ENCODE results near the gene SLC4A2. TPM values are rescaled to one million over a fixed set of nuclear protein-coding genes. Genes with fewer than 3 reads are reported as not detected.
"Not testable (repeated sequence)": the region's sequence is repeated elsewhere in the genome, so short reads cannot be mapped to it uniquely, and the experiment has no call there.

SLC4A2 gene
- total RNA-seq, 1 donor from 2014 or later: 178 TPM

- ATAC-seq: no peak
- H3K4me1 ChIP-seq: peaks cover 17% of the 10 kb centered on the region
- H3K27me3 ChIP-seq: peaks cover 28% of the 10 kb centered on the region
Observed at GRCh38 chr7:151019130-151019447, 40.3 kb upstream of the SLC4A2 start.

GRCh38 chr7:151020231-151020630 lies 39.2 kb upstream of the SLC4A2 start:
- Histone ChIP-seq H3K36me3 (no peaks in the 10 kb centered on the region), H3K27me3 (peaks cover 28% of the 10 kb centered on the region), H3K4me3 (no peak overlapping the region), H3K9me3 (no peaks in the 10 kb centered on the region), H3K4me1 (peaks cover 17% of the 10 kb centered on the region), H3K27ac (no peak overlapping the region)
- DNase-seq: no peak
- TF ChIP-seq CTCF (IDR thresholded peaks at IDR 0.05): no peak
- ATAC-seq: no peak
- intact Hi-C loops (cut with DNase I): no loop called here

More at GRCh38 chr7:151019130-151019447, 40.3 kb upstream of the SLC4A2 start:
- DNase-seq: no peak
- Histone ChIP-seq H3K36me3 (no peaks in the 10 kb centered on the region), H3K4me3 (peak overlapping the region; percentile 26), H3K9me3 (no peaks in the 10 kb centered on the region), H3K27ac (no peak overlapping the region)
- intact Hi-C loops (cut with DNase I): no loop called here
- TF ChIP-seq CTCF (IDR thresholded peaks at IDR 0.05): no peak

GRCh38 chr7:151023232-151023631 lies 36.2 kb upstream of the SLC4A2 start:
- Histone ChIP-seq H3K9me3 (no peaks in the 10 kb centered on the region), H3K4me3 (no peak overlapping the region), H3K27me3 (peaks cover 21% of the 10 kb centered on the region), H3K27ac (no peak overlapping the region), H3K36me3 (no peaks in the 10 kb centered on the region), H3K4me1 (peaks cover 10% of the 10 kb centered on the region)
- ATAC-seq: no peak
- intact Hi-C loops (cut with DNase I): no loop called here
- TF ChIP-seq CTCF (IDR thresholded peaks at IDR 0.05): no peak
- no peak for DNase-seq

- Histone ChIP-seq H3K27me3 (peaks cover 13% of the 10 kb centered on the region), H3K4me1 (peaks cover 7% of the 10 kb centered on the region), H3K36me3 (no peaks in the 10 kb centered on the region), H3K27ac (no peak within 1 kb of the TSS), H3K9me3 (no peaks in the 10 kb centered on the region), H3K4me3 (no peak within 1 kb of the TSS)
- intact Hi-C loops (cut with DNase I): no loop called here
- TF ChIP-seq CTCF (IDR thresholded peaks at IDR 0.05): no peak
- DNase-seq (no peak), ATAC-seq (no peak)
Observed at GRCh38 chr7:151024435-151025056, 34.8 kb upstream of the SLC4A2 start, which contains the start of gene ATG9B. Gene ATG9B (minus strand): TSS chr7:151024494. CDS start chr7:151024423, 71 bp downstream.

GRCh38 chr7:151025924-151026671 lies 33.3 kb upstream of the SLC4A2 start:
- H3K27ac ChIP-seq: no peak overlapping the region
- no peaks in the 10 kb centered on the region for H3K36me3 ChIP-seq
- no peak for ATAC-seq
- DNase-seq: no peak
- intact Hi-C loops (cut with DNase I): no loop called here
- H3K27me3 ChIP-seq: no peaks in the 10 kb centered on the region
- H3K9me3 ChIP-seq: no peaks in the 10 kb centered on the region
- H3K4me1 ChIP-seq: peaks cover 11% of the 10 kb centered on the region
- H3K4me3 ChIP-seq: no peak overlapping the region
- TF ChIP-seq CTCF (IDR thresholded peaks at IDR 0.05): no peak

- DNase-seq; intact Hi-C loops (cut with DNase I); H3K9me3 ChIP-seq; H3K4me3 ChIP-seq; H3K27me3 ChIP-seq; H3K36me3 ChIP-seq; ATAC-seq: not testable (repeated sequence)
- Histone ChIP-seq H3K27ac (peak overlapping the region; percentile 90), H3K4me1 (peaks cover 11% of the 10 kb centered on the region)
Observed at GRCh38 chr7:151026771-151027727, 32.3 kb upstream of the SLC4A2 start.

GRCh38 chr7:151027728-151028130 lies 31.7 kb upstream of the SLC4A2 start:
- H3K27me3 ChIP-seq; DNase-seq; ATAC-seq; H3K9me3 ChIP-seq; intact Hi-C loops (cut with DNase I); H3K36me3 ChIP-seq: not testable (repeated sequence)
- Histone ChIP-seq H3K4me3 (peak overlapping the region; percentile 73), H3K4me1 (peaks cover 11% of the 10 kb centered on the region), H3K27ac (peak overlapping the region; percentile 90)
